ENCODE results near the gene PDE6C. TPM values are rescaled to one million over a fixed set of nuclear protein-coding genes. Genes with fewer than 3 reads are reported as not detected.

PDE6C gene
- total RNA-seq, 2 experiments from 2014 or later, result not detected

GRCh38 chr10:93601146-93601773, 11.1 kb upstream of the PDE6C start, which contains the start of gene RBP4:
TSS of gene RBP4 (minus strand) at chr10:93601235. CDS start at chr10:93601028, 207 bp downstream.
- DNase-seq, result no peak
- Mint-ChIP-seq H3K9me3 (no peaks in the 10 kb centered on the region), H3K36me3 (no peaks in the 10 kb centered on the region), H3K4me1 (no peaks in the 10 kb centered on the region), H3K27ac (no peak within 1 kb of the TSS), H3K4me3 (no peak within 1 kb of the TSS), H3K27me3 (peaks cover 62% of the 10 kb centered on the region)

GRCh38 chr10:93601774-93602162, 10.6 kb upstream of the PDE6C start:
- DNase-seq, result no peak
- Mint-ChIP-seq H3K27me3 (peaks cover 65% of the 10 kb centered on the region), H3K4me1 (no peaks in the 10 kb centered on the region), H3K9me3 (peaks cover 2% of the 10 kb centered on the region), H3K36me3 (no peaks in the 10 kb centered on the region), H3K27ac (no peak overlapping the region), H3K4me3 (no peak overlapping the region)

GRCh38 chr10:93603023-93603422, 9.3 kb upstream of the PDE6C start:
- no peaks in the 10 kb centered on the region for H3K4me1 Mint-ChIP-seq
- H3K27ac Mint-ChIP-seq, result no peak overlapping the region
- H3K4me3 Mint-ChIP-seq, result no peak overlapping the region
- H3K9me3 Mint-ChIP-seq, result peaks cover 2% of the 10 kb centered on the region
- DNase-seq, result no peak
- peaks cover 65% of the 10 kb centered on the region for H3K27me3 Mint-ChIP-seq
- H3K36me3 Mint-ChIP-seq, result no peaks in the 10 kb centered on the region

GRCh38 chr10:93604146-93604545, 8.2 kb upstream of the PDE6C start:
- Mint-ChIP-seq H3K27me3 (peaks cover 65% of the 10 kb centered on the region), H3K36me3 (no peaks in the 10 kb centered on the region), H3K27ac (no peak overlapping the region), H3K9me3 (peaks cover 2% of the 10 kb centered on the region), H3K4me1 (no peaks in the 10 kb centered on the region), H3K4me3 (no peak overlapping the region)
- DNase-seq, result no peak

GRCh38 chr10:93608421-93608820, 3.9 kb upstream of the PDE6C start:
- Mint-ChIP-seq H3K4me1 (no peaks in the 10 kb centered on the region), H3K9me3 (peaks cover 2% of the 10 kb centered on the region), H3K27ac (no peak overlapping the region), H3K36me3 (no peaks in the 10 kb centered on the region), H3K4me3 (no peak overlapping the region), H3K27me3 (peaks cover 31% of the 10 kb centered on the region)
- DNase-seq, result no peak

- Mint-ChIP-seq H3K4me3 (no peak overlapping the region), H3K4me1 (peaks cover 5% of the 10 kb centered on the region), H3K27ac (no peak overlapping the region), H3K27me3 (peaks cover 7% of the 10 kb centered on the region), H3K9me3 (no peaks in the 10 kb centered on the region), H3K36me3 (no peaks in the 10 kb centered on the region)
- no peak for DNase-seq
Observed at GRCh38 chr10:93613126-93613525, 789 bp downstream of the PDE6C start.

- DNase-seq, result no peak
- H3K4me3 Mint-ChIP-seq, result no peak overlapping the region
- H3K27ac Mint-ChIP-seq, result no peak overlapping the region
- H3K4me1 Mint-ChIP-seq, result peaks cover 5% of the 10 kb centered on the region
- H3K36me3 Mint-ChIP-seq, result no peaks in the 10 kb centered on the region
- H3K27me3 Mint-ChIP-seq, result peaks cover 7% of the 10 kb centered on the region
- no peaks in the 10 kb centered on the region for H3K9me3 Mint-ChIP-seq
Observed at GRCh38 chr10:93614101-93614825, 1.9 kb downstream of the PDE6C start.

- peaks cover 3% of the 10 kb centered on the region for H3K27me3 Mint-ChIP-seq
- no peak overlapping the region for H3K4me3 Mint-ChIP-seq
- H3K36me3 Mint-ChIP-seq, result no peaks in the 10 kb centered on the region
- peaks cover 5% of the 10 kb centered on the region for H3K4me1 Mint-ChIP-seq
- DNase-seq, result no peak
- H3K27ac Mint-ChIP-seq, result no peak overlapping the region
- no peaks in the 10 kb centered on the region for H3K9me3 Mint-ChIP-seq
Observed at GRCh38 chr10:93615576-93616235, 3.4 kb downstream of the PDE6C start.

- Mint-ChIP-seq H3K4me3 (no peak overlapping the region), H3K36me3 (no peaks in the 10 kb centered on the region), H3K27ac (no peak overlapping the region), H3K9me3 (no peaks in the 10 kb centered on the region), H3K27me3 (peaks cover 21% of the 10 kb centered on the region), H3K4me1 (peaks cover 2% of the 10 kb centered on the region)
- no peak for DNase-seq
Observed at GRCh38 chr10:93620925-93621324, 8.6 kb downstream of the PDE6C start.

- Mint-ChIP-seq H3K4me3 (no peak overlapping the region), H3K4me1 (no peaks in the 10 kb centered on the region), H3K27me3 (peaks cover 23% of the 10 kb centered on the region), H3K36me3 (no peaks in the 10 kb centered on the region), H3K27ac (no peak overlapping the region), H3K9me3 (no peaks in the 10 kb centered on the region)
- DNase-seq, result no peak
Observed at GRCh38 chr10:93622942-93623341, 10.6 kb downstream of the PDE6C start.

GRCh38 chr10:93628858-93629257, 16.5 kb downstream of the PDE6C start:
- H3K9me3 Mint-ChIP-seq, result no peaks in the 10 kb centered on the region
- peaks cover 24% of the 10 kb centered on the region for H3K27me3 Mint-ChIP-seq
- H3K27ac Mint-ChIP-seq, result no peak overlapping the region
- H3K4me1 Mint-ChIP-seq, result no peaks in the 10 kb centered on the region
- H3K36me3 Mint-ChIP-seq, result no peaks in the 10 kb centered on the region
- no peak overlapping the region for H3K4me3 Mint-ChIP-seq
- no peak for DNase-seq

GRCh38 chr10:93629647-93630305, 17.4 kb downstream of the PDE6C start:
- Mint-ChIP-seq H3K4me1 (no peaks in the 10 kb centered on the region), H3K4me3 (no peak overlapping the region), H3K27me3 (peaks cover 20% of the 10 kb centered on the region), H3K27ac (no peak overlapping the region), H3K36me3 (no peaks in the 10 kb centered on the region), H3K9me3 (no peaks in the 10 kb centered on the region)
- no peak for DNase-seq

GRCh38 chr10:93630625-93631557, 18.6 kb downstream of the PDE6C start:
- no peak overlapping the region for H3K27ac Mint-ChIP-seq
- H3K36me3 Mint-ChIP-seq, result no peaks in the 10 kb centered on the region
- no peak for DNase-seq
- peaks cover 17% of the 10 kb centered on the region for H3K27me3 Mint-ChIP-seq
- no peaks in the 10 kb centered on the region for H3K9me3 Mint-ChIP-seq
- no peak overlapping the region for H3K4me3 Mint-ChIP-seq
- no peaks in the 10 kb centered on the region for H3K4me1 Mint-ChIP-seq

- no peaks in the 10 kb centered on the region for H3K4me1 Mint-ChIP-seq
- H3K36me3 Mint-ChIP-seq, result no peaks in the 10 kb centered on the region
- no peak for DNase-seq
- H3K4me3 Mint-ChIP-seq, result no peak overlapping the region
- no peak overlapping the region for H3K27ac Mint-ChIP-seq
- H3K9me3 Mint-ChIP-seq, result no peaks in the 10 kb centered on the region
- H3K27me3 Mint-ChIP-seq, result peaks cover 13% of the 10 kb centered on the region
Observed at GRCh38 chr10:93639791-93640190, 27.5 kb downstream of the PDE6C start.
